M059J (cell line): ENCODE data around the gene PROM2. TPM values are rescaled to one million over a fixed set of nuclear protein-coding genes. Genes with fewer than 3 reads are reported as not detected.

ENCODE experiments used
- DNase-seq: peaks from one replicate; pipeline ENCODE4 v3.0.0-alpha.2; 2012; ENCODE audit warnings: low read depth
- total RNA-seq: library from RNA; depleted of rRNA; stranded (reverse); fragments of >200 nt; shearing (Covaris generic); gene quantifications from 2 replicates; pipeline ENCODE4 v1.2.3, GENCODE V29; 2014

Gene PROM2
- total RNA-seq, 1 experiment from 2014 or later, result 3.6 TPM

- no peak for DNase-seq
Measured at GRCh38 chr2:95285542-95285932, 11.3 kb downstream of the PROM2 start.

- DNase-seq, result no peak
Measured at GRCh38 chr2:95287336-95287735, 13.1 kb downstream of the PROM2 start.

GRCh38 chr2:95287806-95288205 lies 13.6 kb downstream of the PROM2 start:
- no peak for DNase-seq

- no peak for DNase-seq
Measured at GRCh38 chr2:95289253-95289652, 15.0 kb downstream of the PROM2 start.

- DNase-seq, result no peak
Measured at GRCh38 chr2:95291222-95291621, 17.0 kb downstream of the PROM2 start.

GRCh38 chr2:95292623-95293260 lies 18.5 kb downstream of the PROM2 start:
- peak; percentile 91 for DNase-seq

GRCh38 chr2:95294579-95295250 lies 20.5 kb downstream of the PROM2 start:
- DNase-seq, result no peak

GRCh38 chr2:95295376-95295775 lies 21.1 kb downstream of the PROM2 start:
- no peak for DNase-seq

GRCh38 chr2:95296011-95296410 lies 21.8 kb downstream of the PROM2 start:
- no peak for DNase-seq

GRCh38 chr2:95296880-95297487 lies 22.7 kb downstream of the PROM2 start, which contains the start of gene KCNIP3:
KCNIP3 (plus strand) TSS chr2:95297347; CDS start chr2:95297439, 92 bp downstream.
- DNase-seq, result no peak

- DNase-seq, result no peak
Measured at GRCh38 chr2:95297639-95298395, 23.6 kb downstream of the PROM2 start.

GRCh38 chr2:95298486-95299111 lies 24.4 kb downstream of the PROM2 start:
- DNase-seq, result no peak

GRCh38 chr2:95299961-95300360 lies 25.7 kb downstream of the PROM2 start:
- no peak for DNase-seq

GRCh38 chr2:95300450-95300849 lies 26.2 kb downstream of the PROM2 start:
- peak; percentile 40 for DNase-seq

GRCh38 chr2:95301186-95301585 lies 26.9 kb downstream of the PROM2 start:
- no peak for DNase-seq

GRCh38 chr2:95301876-95302641 lies 27.8 kb downstream of the PROM2 start:
- no peak for DNase-seq

- DNase-seq, result no peak
Measured at GRCh38 chr2:95303191-95303919, 29.1 kb downstream of the PROM2 start.

- peak; percentile 56 for DNase-seq
Measured at GRCh38 chr2:95305380-95306061, 31.3 kb downstream of the PROM2 start.

GRCh38 chr2:95306336-95306895 lies 32.2 kb downstream of the PROM2 start:
- DNase-seq, result no peak
